Measurements from ENCODE around the gene KRT2. TPM values are rescaled to one million over a fixed set of nuclear protein-coding genes. Genes with fewer than 3 reads are reported as not detected.

KRT2 gene
- total and polyA plus RNA-seq, 10 of the 15 experiments (the other 5 are each of a cell fraction or from before 2014, with no cell fraction given): 0.08 to 0.12 TPM; not detected in 8

- Histone ChIP-seq H3K79me2 (ENCODE audit: control insufficient read depth, insufficient read depth, low read length) (no peaks in the 10 kb centered on the region), H3K4me3 (no peak overlapping the region), H3K9me3 (replicated peaks; ENCODE audit: control insufficient read depth, insufficient read depth, low read length) (no peaks in the 10 kb centered on the region), H3K9ac (ENCODE audit: control insufficient read depth, insufficient read depth, low read length) (no peak overlapping the region), H3K27ac (ENCODE audit: control insufficient read depth, insufficient read depth) (no peak overlapping the region), H3K4me2 (ENCODE audit: control insufficient read depth, insufficient read depth) (no peak overlapping the region), H3K27me3 (replicated peaks in 1 of 2; ENCODE audit: control insufficient read depth in 2 of 2, insufficient read depth in 2 of 2, low read length in 1 of 2) (peaks cover 7 to 12% of the 10 kb centered on the region in 2 experiments), H3K4me1 (ENCODE audit: control insufficient read depth, insufficient read depth, low read length) (no peaks in the 10 kb centered on the region), H3K36me3 (ENCODE audit: control insufficient read depth in 2 of 2, insufficient read depth in 2 of 2, low read length in 1 of 2) (no peaks in the 10 kb centered on the region), H4K20me1 (ENCODE audit: control insufficient read depth, insufficient read depth) (peaks cover 4% of the 10 kb centered on the region; the same call in 1 of the 2 replicates), H2AFZ (ENCODE audit: control insufficient read depth, low read depth, low read length) (no peak overlapping the region)
- ChIA-PET RAD21 (ENCODE audit: unreplicated experiment) (no interaction called here), CTCF (no interaction called here), SMC1A (ENCODE audit: uncharacterized antibody, unreplicated experiment) (no interaction called here), POLR2A (no interaction called here)
- in situ Hi-C loops (cut with MboI): no loop called here
- DNase-seq (ENCODE audit: low read depth, low spot score) (no peak), FAIRE-seq (no peak), ATAC-seq (no peak)
- TF ChIP-seq ZBTB33 (IDR thresholded peaks at IDR 0.05): no peak
- TF ChIP-seq SKIL (IDR thresholded peaks at IDR 0.05; ENCODE audit: low read depth, poor library complexity, severe bottlenecking): no peak
- TF ChIP-seq NFXL1 (IDR thresholded peaks at IDR 0.05; ENCODE audit: borderline replicate concordance): no peak
- no peak for TF ChIP-seq BCL11A (IDR thresholded peaks at IDR 0.05; ENCODE audit: low read depth, low read length)
- BruUV-seq (replicated peaks): no TSS peak
- 10% methylated on average over 9 of the region's 9 CpGs for WGBS (ENCODE audit: insufficient coverage, insufficient replicate concordance, low lambda C conversion rate, missing lambda C conversion rate)
- intact Hi-C loops (cut with micrococcal nuclease; ENCODE audit: unreplicated experiment): no loop called here
Measured at GRCh38 chr12:52686756-52687487, 34.9 kb upstream of the KRT2 start.

Data from GM12878 (cell line).